ENCODE data around the gene TMEM132D.

DNA sequence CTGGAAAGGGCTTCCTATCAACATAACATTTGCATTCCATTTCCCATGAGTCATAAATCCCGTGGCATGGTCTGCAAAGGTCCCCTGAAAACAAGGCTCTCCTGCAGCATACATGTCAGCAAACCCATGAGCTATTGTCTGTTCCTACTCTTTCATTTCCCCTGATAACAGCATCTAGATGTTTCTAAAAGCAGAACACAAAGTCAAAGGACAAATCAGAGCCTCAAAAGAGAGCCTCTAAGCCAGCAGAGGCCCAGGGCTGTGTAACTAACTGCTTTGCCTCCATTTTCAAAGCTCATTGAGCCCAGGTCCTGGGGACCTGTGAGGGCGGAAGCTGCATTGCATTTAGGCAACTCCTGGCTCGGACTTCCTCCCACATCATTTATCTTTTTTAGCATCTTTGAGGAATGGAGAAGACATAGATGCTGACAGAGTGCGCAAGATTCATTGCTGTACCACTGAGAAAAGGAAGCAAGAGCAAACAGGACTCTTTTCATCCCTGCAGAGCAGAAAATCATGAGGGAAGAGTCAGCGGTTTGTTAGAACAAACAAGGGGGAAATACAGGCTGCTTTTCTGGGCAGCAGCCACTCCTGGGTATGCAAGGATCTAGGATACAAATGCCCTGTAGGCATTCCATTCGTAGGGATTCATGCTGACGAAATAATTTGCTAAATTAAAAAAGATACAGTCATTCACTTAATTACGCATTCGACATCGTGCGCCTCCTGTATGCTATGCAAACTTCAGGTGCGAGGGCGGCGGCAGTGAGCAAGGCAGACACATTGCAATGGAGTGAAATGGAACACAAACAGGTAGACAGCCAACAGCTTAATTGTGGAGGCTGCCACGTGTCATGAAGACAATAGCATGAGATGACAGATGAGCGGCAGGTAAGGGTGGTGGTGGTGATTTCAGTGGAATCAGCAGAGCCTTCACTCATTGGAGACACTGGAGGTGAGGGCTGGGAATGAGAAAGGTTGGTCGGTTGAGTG lies 131.0 kb downstream of the TMEM132D start:
- TF ChIP-seq, protein P1, sequence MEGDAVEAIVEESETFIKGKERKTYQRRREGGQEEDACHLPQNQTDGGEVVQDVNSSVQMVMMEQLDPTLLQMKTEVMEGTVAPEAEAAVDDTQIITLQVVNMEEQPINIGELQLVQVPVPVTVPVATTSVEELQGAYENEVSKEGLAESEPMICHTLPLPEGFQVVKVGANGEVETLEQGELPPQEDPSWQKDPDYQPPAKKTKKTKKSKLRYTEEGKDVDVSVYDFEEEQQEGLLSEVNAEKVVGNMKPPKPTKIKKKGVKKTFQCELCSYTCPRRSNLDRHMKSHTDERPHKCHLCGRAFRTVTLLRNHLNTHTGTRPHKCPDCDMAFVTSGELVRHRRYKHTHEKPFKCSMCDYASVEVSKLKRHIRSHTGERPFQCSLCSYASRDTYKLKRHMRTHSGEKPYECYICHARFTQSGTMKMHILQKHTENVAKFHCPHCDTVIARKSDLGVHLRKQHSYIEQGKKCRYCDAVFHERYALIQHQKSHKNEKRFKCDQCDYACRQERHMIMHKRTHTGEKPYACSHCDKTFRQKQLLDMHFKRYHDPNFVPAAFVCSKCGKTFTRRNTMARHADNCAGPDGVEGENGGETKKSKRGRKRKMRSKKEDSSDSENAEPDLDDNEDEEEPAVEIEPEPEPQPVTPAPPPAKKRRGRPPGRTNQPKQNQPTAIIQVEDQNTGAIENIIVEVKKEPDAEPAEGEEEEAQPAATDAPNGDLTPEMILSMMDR (IDR thresholded peaks at IDR 0.05) = no peak
- no peak for TF ChIP-seq POLR2A (IDR thresholded peaks at IDR 0.05)
- no peak for TF ChIP-seq POLR2AphosphoS5 (IDR thresholded peaks at IDR 0.05; ENCODE audit: insufficient read depth in 1 of 2, low read depth in 1 of 2)

All from vagina (tissue), 2 donors.